Lung (tissue), 12 donors: Measurements from ENCODE around the gene NR2F1. TPM values are rescaled to one million over a fixed set of nuclear protein-coding genes. Genes with fewer than 3 reads are reported as not detected.

Experiments
- ATAC-seq: fragments of 200-7000 bp; cut with Tn5 transposase; one replicate; pipeline ENCODE4 v1.9.1; 2020; ENCODE audit warnings: moderate number of reproducible peaks; ENCODE audit not compliant: insufficient read depth, low FRiP score
- DNase-seq, 3 donors: peaks; one replicate each; pipeline ENCODE4 v3.0.0-alpha.2; 2013 to 2017
- H3K27ac ChIP-seq, 2 donors: one replicate each; pipeline ENCODE4 v1.5.1; 2013; ENCODE audit warnings: mild to moderate bottlenecking in 2 of 2, moderate library complexity in 2 of 2, control low read depth in 1 of 2, inconsistent platforms in 1 of 2, low read depth in 1 of 2, low read length in 1 of 2
- H3K27me3 ChIP-seq, 3 donors: one replicate each; pipeline ENCODE4 v1.5.1; 2013; ENCODE audit warnings: low read length in 2 of 3; ENCODE audit not compliant: control insufficient read depth in 3 of 3, insufficient read depth in 3 of 3
- H3K36me3 ChIP-seq, 4 donors: one replicate each; pipeline ENCODE4 v1.5.1; 2013; ENCODE audit warnings: low read length in 4 of 4, mild to moderate bottlenecking in 1 of 4, moderate library complexity in 1 of 4; ENCODE audit not compliant: control insufficient read depth in 4 of 4, insufficient read depth in 4 of 4
- H3K4me1 ChIP-seq, 5 donors: one replicate each; pipeline ENCODE4 v1.5.1; 2013; ENCODE audit warnings: low read length in 5 of 5, mild to moderate bottlenecking in 2 of 5, moderate library complexity in 1 of 5; ENCODE audit not compliant: control insufficient read depth in 5 of 5, insufficient read depth in 5 of 5
- H3K4me3 ChIP-seq: one replicate; pipeline ENCODE4 v1.5.1; 2013; ENCODE audit warnings: mild to moderate bottlenecking, control low read depth, moderate library complexity
- H3K9ac ChIP-seq, 2 donors: one replicate each; pipeline ENCODE4 v1.5.1; 2013; ENCODE audit warnings: low read length in 2 of 2, control low read depth in 1 of 2; ENCODE audit not compliant: insufficient read depth in 1 of 2
- H3K9me3 ChIP-seq, 4 donors: one replicate each; pipeline ENCODE4 v1.5.1; 2013; ENCODE audit warnings: low read length in 3 of 4, mild to moderate bottlenecking in 1 of 4, moderate library complexity in 1 of 4; ENCODE audit not compliant: control insufficient read depth in 4 of 4, insufficient read depth in 3 of 4
- WGBS, 2 donors: extraction: QIAGEN DNeasy Blood & Tissue Kit; methylation state at CpG; one replicate each; pipeline ENCODE4 v1.1.7; 2013; 5-methylcytosine and 5-hydroxymethylcytosine counted together
- polyA plus RNA-seq, 2 donors: library from polyadenylated mRNA; stranded (reverse); fragments of 200-250 nt; gene quantifications; one replicate each; pipeline ENCODE4 v1.2.1, GENCODE V29; 2013
- total RNA-seq, 2 donors: library from RNA; depleted of rRNA in 1 of 2; stranded (reverse); fragments of >200 nt in 1 of 2; gene quantifications; one replicate each; pipeline ENCODE4 v1.2.1, GENCODE V29; 2014 to 2021
- TF ChIP-seq, protein P1 (sequence below): IDR thresholded peaks from 2 replicates; pipeline ENCODE4 v1.5.1; 2012; ENCODE audit warnings: mild to moderate bottlenecking; ENCODE audit errors: control extremely low read depth, extremely low read depth
- donor health status: control.
- donor health status: control.
- donor health status: Bipolar disorder and iron deficiency.
- donor health status: healthy.
- donor health status: DM: yes; HTN: yes; CAD: no.

NR2F1 gene
- total and polyA plus RNA-seq, 4 donors: 15.2 to 104 (median 58.3) TPM

DNA sequence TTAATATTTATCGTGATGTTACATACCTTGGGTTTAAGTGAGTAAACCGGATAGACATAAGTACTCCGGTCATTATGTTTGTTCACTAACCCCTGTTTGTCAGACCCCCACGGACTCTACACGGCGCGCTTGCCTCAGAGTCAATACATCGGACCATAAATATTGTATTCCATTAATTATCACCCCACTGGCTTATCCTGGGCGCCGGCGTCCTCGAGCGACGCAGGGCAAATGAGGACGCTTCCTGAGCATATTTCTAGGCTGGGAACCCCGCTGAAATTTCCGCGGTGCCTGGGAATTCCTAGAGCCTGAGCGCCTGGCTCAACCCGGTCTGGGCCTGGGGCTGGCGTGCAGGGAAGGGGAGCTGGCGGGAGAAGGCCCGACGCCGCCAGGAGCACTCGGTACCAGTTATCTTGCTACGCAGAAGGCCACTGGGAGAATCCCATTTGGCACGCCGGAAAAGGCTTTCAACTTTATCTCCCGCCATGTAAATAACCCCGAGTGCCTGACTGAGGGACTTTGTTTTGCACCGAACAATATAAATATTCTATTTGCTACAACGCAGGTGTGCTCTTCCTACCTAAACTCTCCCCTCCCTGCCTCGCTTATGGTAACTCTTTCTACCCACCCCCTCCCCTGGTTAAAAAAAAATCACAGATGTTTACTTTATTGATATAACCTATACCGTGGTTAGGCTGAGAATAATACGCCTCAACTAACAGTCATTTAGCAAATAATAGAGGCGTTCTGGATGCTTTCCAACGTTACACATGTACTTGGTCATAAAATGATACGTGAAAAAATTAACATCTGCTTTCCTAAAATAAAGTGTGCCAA, 19.4 kb downstream of the NR2F1 start:
- ATAC-seq: no peak

DNA sequence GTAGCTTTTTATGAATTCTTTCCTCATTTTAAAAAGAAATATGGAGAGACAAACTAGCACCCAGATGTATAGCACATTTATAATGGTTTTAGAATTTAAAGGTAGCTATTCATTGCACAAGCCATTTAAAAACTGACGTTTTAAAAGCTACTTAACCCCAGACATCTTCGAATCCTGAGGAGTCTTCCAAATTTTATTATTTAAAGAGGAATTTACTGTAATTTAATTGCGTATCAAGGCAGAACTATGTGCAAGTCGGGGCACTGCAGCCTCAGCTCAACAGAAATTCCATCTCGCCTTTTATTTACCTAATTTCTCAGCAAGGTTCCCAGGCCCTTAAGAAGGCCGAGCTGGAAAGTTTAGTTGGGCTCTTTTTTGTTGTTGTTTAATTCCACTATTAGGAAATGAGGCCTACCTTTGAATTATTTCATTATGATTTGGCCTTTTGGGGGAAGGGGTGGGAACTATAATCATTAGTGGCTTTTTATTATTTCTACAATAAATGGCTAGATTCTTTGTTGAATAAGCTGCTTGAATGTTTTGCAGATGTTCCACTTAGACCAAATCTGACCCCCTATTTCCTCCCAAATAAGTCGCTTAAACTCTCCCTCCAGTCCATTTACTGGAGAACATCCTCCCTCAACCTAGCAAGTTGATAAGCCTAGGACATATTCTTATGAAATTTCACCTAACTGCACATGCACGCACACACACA, 20.2 kb downstream of the NR2F1 start:
- Histone ChIP-seq H3K9me3 (peaks cover 0 to 5% (median 0%) of the 10 kb centered on the region in 4 donors), H3K27ac (no peak overlapping the region), H3K4me1 (peaks cover 0 to 65% (median 10%) of the 10 kb centered on the region in 5 donors), H3K4me3 (no peak overlapping the region), H3K27me3 (peaks cover 0 to 82% (median 12%) of the 10 kb centered on the region in 3 donors), H3K36me3 (no peaks in the 10 kb centered on the region), H3K9ac (peak overlapping the region in 1 of 2 donors; percentile 89)
- ATAC-seq (no peak), DNase-seq (peak; percentile 24 to 64 (median 55))
- TF ChIP-seq, protein P1, sequence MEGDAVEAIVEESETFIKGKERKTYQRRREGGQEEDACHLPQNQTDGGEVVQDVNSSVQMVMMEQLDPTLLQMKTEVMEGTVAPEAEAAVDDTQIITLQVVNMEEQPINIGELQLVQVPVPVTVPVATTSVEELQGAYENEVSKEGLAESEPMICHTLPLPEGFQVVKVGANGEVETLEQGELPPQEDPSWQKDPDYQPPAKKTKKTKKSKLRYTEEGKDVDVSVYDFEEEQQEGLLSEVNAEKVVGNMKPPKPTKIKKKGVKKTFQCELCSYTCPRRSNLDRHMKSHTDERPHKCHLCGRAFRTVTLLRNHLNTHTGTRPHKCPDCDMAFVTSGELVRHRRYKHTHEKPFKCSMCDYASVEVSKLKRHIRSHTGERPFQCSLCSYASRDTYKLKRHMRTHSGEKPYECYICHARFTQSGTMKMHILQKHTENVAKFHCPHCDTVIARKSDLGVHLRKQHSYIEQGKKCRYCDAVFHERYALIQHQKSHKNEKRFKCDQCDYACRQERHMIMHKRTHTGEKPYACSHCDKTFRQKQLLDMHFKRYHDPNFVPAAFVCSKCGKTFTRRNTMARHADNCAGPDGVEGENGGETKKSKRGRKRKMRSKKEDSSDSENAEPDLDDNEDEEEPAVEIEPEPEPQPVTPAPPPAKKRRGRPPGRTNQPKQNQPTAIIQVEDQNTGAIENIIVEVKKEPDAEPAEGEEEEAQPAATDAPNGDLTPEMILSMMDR: no peak
- 33 to 52% methylated on average over 8 of the region's 8 CpGs for WGBS, 2 donors

More for the DNA sequence above, 19.4 kb downstream of the NR2F1 start:
- Histone ChIP-seq H3K9me3 (peaks cover 0 to 5% (median 0%) of the 10 kb centered on the region in 4 donors), H3K27me3 (peaks cover 0 to 81% (median 12%) of the 10 kb centered on the region in 3 donors), H3K4me3 (no peak overlapping the region), H3K9ac (peak overlapping the region; percentile 17 to 89), H3K27ac (peak overlapping the region in 1 of 2 donors; percentile 57), H3K4me1 (peaks cover 0 to 68% (median 10%) of the 10 kb centered on the region in 5 donors), H3K36me3 (no peaks in the 10 kb centered on the region)
- DNase-seq: peak; percentile 63 to 68 (median 67)
- TF ChIP-seq, protein P1: no peak
- 13 to 25% methylated on average over 39 of the region's 39 CpGs for WGBS, 2 donors

DNA sequence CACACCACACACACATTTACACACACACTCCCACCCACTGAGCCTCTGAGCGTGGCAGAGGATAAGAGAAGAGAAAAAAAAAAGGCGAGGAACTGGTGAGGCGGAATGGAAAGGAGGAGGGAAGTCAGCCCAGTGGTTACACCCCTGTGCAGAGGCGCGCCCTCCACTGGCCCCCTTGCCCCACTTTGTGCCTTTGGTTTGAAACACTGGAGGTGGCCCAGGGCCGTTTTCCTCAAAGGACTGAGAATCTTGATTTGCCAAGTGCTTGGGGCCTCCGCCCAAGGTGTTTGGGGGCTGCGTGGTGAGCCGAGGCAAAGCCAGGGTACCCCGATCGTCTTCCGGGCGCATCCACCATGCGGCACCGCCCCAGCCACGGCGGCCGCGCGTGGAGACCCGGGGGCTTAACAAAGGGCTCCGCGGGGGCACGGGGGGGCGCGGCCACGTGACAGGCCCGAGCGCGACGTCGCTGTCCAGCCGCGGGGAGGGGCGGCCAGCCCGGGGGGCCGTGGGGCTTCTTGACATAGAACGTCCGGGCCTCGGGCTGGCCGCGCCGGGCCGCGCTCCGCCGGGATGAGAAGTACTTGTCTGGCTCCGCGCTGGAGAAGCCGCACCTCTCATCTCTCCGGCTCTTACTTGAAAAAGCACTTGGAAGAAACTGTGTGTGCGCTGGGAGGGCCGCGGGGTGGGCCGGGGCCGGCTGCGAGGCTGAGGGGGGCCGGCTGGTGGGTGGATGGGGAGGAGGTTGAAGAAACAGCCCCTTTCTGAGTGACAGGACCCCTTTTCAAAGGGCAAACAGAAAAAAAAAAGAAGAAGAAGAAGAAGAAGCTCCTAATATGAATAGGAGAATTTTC, 21.0 kb downstream of the NR2F1 start:
- H3K27me3 ChIP-seq: peaks cover 0 to 82% (median 15%) of the 10 kb centered on the region in 3 donors
- TF ChIP-seq, protein P1: no peak
- H3K27ac ChIP-seq: peak overlapping the region in 1 of 2 donors; percentile 17

More for the DNA sequence above, 21.0 kb downstream of the NR2F1 start:
- peaks cover 0 to 5% (median 0%) of the 10 kb centered on the region in 4 donors for H3K9me3 ChIP-seq
- ATAC-seq (no peak), DNase-seq (peak; percentile 66 to 79 (median 78))
- H3K4me1 ChIP-seq: peaks cover 0 to 57% (median 10%) of the 10 kb centered on the region in 5 donors
- 6 to 8% methylated on average over 53 to 58 of the region's 58 CpGs for WGBS, 2 donors
- H3K9ac ChIP-seq: peak overlapping the region in 1 of 2 donors; percentile 89
- peak overlapping the region; percentile 6 for H3K4me3 ChIP-seq
- no peaks in the 10 kb centered on the region for H3K36me3 ChIP-seq
